T-helper 2 cell treated with Interferon-gamma antibody and Interleukin-4, amounts not matched to agents 5 μg/mL and 100 μg/mL, for 36 hours (primary cell): ENCODE data around the gene HVCN1.
"Not testable (repeated sequence)": the region's sequence is repeated elsewhere in the genome, so short reads cannot be mapped to it uniquely, and the experiment has no call there.

ENCODE experiments used
- DNase-seq: peaks from one replicate; pipeline ENCODE4 v3.0.0; 2021; ENCODE audit warnings: low spot score
- H3K27ac Mint-ChIP-seq: one replicate; pipeline ENCODE4 v1.8.0; 2021; ENCODE audit warnings: mild to moderate bottlenecking, mixed read lengths
- H3K27me3 Mint-ChIP-seq: one replicate; pipeline ENCODE4 v1.8.0; 2021; ENCODE audit warnings: low read depth, mixed read lengths
- H3K36me3 Mint-ChIP-seq: one replicate; pipeline ENCODE4 v1.8.0; 2021; ENCODE audit warnings: low read depth, mixed read lengths
- H3K4me1 Mint-ChIP-seq: one replicate; pipeline ENCODE4 v1.8.0; 2021; ENCODE audit warnings: low read depth, mixed read lengths
- H3K4me3 Mint-ChIP-seq: one replicate; pipeline ENCODE4 v1.8.0; 2022; ENCODE audit warnings: mild to moderate bottlenecking, moderate library complexity, mixed read lengths
- H3K9me3 Mint-ChIP-seq: one replicate; pipeline ENCODE4 v1.8.0; 2021; ENCODE audit warnings: mixed read lengths

The HVCN1 gene

DNA sequence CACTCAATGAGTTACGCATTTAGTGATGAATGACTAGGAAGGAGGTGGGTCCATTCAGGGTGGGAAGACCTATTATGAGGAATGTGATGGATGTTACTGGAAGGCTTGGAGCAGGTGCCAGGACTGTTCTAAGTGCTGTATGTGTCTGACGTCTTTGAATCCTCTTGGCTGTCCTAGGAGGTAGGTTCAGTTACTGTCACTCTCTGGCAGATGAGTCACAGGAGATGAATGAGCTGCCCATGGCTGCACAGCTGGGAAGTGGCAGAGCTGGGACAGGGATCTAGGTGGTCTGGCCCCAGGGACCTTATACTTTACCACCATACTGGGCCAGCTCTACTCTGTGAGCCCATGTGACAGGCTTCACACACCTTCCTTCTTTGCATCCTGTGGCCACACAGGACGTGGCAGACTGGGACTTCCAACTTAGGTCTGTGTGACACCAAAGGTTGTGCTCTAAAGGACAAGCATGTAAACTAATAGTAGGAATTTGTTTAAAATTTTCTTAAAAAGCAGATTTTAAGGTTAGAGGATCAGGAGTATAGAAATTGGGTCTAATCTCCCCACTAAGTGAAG is 51.0 kb downstream of the HVCN1 start:
- Mint-ChIP-seq H3K27ac (no peak overlapping the region), H3K4me3 (no peak overlapping the region), H3K36me3 (no peaks in the 10 kb centered on the region), H3K9me3 (no peaks in the 10 kb centered on the region), H3K4me1 (peaks cover 20% of the 10 kb centered on the region), H3K27me3 (no peaks in the 10 kb centered on the region)
- DNase-seq, result no peak

DNA sequence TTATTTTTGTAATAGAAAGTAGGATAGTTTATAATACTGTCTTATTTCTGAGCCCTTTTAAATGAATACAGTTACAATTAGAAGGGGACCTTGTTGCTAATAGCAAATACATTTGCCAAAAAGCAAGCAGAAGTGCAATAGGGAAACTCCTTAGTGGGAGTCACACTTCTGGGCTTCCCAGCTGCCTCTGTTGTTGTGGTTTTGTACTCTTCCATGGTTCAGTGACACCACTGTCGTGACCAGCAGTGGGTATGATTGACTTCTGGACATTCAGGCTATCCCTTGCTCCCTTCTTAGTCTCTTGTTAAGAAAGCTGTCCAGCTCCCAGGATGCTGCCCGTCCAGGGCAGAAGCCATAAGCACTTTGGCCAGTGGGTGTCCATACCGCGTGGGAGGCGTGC is 52.4 kb downstream of the HVCN1 start:
- peaks cover 17% of the 10 kb centered on the region for H3K4me1 Mint-ChIP-seq

DNA sequence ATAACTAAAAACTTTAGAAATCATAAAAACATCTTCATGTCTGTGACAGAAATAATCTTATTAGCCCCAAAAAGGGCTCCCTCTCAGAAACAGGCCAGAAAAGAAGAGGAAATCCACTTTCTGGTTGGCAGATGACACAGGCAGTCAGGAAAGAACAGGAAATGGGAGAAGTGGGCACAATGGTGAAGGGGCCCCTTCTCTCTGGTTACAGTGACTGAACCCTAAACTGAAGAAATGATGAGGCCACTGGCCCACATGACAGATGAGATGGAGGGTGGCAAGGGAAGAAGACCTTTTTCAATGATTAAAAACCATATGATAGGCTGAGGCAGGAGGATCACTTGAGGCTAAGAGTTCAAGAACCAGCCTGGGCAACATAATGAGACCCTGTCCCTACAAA is 53.9 kb downstream of the HVCN1 start:
- no peak for DNase-seq
- H3K27ac Mint-ChIP-seq, result no peak overlapping the region
- no peaks in the 10 kb centered on the region for H3K9me3 Mint-ChIP-seq
- no peaks in the 10 kb centered on the region for H3K27me3 Mint-ChIP-seq
- H3K4me1 Mint-ChIP-seq, result peaks cover 17% of the 10 kb centered on the region
- no peaks in the 10 kb centered on the region for H3K36me3 Mint-ChIP-seq
- H3K4me3 Mint-ChIP-seq, result no peak overlapping the region

More for the DNA sequence above, 52.4 kb downstream of the HVCN1 start:
- Mint-ChIP-seq H3K4me3 (no peak overlapping the region), H3K27me3 (no peaks in the 10 kb centered on the region), H3K27ac (no peak overlapping the region), H3K36me3 (no peaks in the 10 kb centered on the region), H3K9me3 (no peaks in the 10 kb centered on the region)
- no peak for DNase-seq

DNA sequence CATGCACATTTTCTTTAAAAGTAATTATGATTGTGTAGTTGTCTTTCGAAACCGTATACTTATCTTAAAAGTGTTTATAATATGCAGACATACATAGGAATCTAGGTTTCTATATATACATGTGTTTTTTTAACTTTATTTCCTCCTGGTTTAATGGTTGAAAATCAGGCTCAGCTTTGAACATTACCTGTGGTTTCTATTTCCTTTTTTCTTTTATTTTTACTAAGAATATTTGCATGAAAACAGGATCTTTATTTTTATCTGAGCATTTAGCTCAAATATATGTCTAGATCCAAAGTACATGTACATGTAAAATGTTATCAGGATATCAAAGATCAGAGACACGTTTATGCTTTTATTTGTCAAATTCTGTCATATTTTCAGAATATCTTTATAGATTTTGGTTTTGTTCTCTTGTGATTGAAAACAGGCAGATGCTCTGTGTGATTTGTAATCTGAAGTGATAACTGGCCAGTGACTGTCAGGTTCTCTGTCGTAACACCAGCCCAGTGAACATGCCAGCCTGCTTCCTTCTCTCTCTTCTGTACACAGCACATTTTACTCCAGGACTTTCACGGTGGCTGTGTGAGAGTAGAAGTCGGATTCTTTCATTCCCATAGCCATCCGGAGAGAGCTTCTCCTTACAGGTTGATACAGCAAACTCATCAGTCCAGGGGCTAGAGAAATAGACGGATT is 61.3 kb downstream of the HVCN1 start:
- no peaks in the 10 kb centered on the region for H3K27me3 Mint-ChIP-seq
- no peaks in the 10 kb centered on the region for H3K9me3 Mint-ChIP-seq
- no peaks in the 10 kb centered on the region for H3K36me3 Mint-ChIP-seq
- H3K27ac Mint-ChIP-seq, result no peak overlapping the region
- no peak for DNase-seq
- H3K4me3 Mint-ChIP-seq, result peak overlapping the region; percentile 24
- H3K4me1 Mint-ChIP-seq, result peaks cover 9% of the 10 kb centered on the region

DNA sequence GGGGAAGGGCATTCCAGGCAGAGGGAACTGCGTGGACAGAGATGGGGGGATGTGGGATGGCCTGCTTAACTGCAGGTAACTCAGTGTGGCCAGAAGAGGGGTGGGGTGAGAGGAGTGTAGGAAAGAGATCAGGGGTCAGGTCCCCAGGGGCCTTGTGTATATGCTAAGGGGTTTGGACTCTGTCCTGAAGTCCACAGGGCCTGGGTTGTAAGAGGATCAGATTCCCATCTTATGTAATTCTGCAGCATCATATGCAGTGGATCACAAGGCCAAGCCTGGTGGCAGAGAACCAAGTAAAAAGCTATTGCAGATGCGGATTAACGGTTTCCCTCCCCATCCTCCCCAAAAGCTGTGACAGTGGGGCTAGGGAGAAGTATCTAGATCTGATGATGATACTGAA is 66.3 kb downstream of the HVCN1 start:
- H3K4me3 Mint-ChIP-seq, result no peak overlapping the region
- H3K9me3 Mint-ChIP-seq, result no peaks in the 10 kb centered on the region
- H3K27me3 Mint-ChIP-seq, result no peaks in the 10 kb centered on the region
- DNase-seq, result no peak
- no peaks in the 10 kb centered on the region for H3K36me3 Mint-ChIP-seq
- peaks cover 9% of the 10 kb centered on the region for H3K4me1 Mint-ChIP-seq
- H3K27ac Mint-ChIP-seq, result no peak overlapping the region

DNA sequence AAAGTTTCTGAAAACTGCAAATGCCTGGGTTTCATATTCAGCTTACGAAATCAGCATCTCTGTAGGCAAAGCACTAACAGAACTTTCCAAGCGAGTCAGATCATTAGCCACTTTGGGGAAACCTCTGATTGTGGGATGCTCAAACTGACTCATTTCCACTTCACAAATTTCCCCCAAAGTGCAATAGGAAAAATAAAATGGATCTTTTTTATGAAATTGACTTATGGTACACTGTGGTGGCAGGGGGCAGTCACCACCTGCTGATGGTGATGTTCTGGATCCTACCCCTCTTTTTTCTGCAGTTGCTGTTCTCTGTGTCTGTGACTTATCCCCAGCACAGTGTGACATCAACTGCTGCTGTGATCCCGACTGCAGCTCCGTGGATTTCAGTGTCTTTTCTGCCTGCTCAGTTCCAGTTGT is 69.4 kb downstream of the HVCN1 start:
- Mint-ChIP-seq H3K4me1 (peaks cover 5% of the 10 kb centered on the region), H3K9me3 (no peaks in the 10 kb centered on the region), H3K27me3 (no peaks in the 10 kb centered on the region), H3K27ac (no peak overlapping the region), H3K4me3 (no peak overlapping the region), H3K36me3 (no peaks in the 10 kb centered on the region)
- peak; percentile 64 for DNase-seq

DNA sequence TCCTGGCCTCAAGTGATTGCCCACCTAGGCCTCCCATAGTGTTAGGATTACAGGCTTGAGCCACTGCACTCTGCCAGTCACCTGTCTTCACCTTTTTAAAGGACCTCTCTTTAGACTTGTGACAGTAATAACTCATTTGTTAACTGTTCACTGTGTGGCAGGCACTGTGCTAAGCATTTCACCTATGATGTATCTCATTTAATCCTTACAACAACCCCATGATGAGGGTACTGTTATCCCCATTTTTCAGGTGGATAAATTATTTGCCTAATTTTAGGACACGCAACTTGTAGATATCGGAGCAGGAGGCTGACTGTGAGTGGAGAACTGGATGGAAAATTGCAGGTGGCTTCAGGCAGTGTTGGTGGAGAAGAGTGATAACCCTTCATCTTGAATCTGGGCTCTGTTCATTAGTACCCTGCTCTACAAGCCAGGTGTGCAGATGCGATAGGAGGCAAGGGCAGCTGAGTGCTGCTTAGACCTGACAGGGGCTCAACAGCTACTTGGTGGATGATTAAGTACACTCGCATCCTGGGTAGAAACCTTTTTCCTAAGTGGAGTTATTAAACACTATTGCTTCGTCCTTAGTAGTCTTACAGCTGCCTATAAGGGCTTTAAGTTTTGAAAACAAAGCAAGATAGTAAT is 72.3 kb downstream of the HVCN1 start:
- Mint-ChIP-seq H3K4me3 (no peak overlapping the region), H3K9me3 (no peaks in the 10 kb centered on the region), H3K27ac (no peak overlapping the region), H3K4me1 (peaks cover 8% of the 10 kb centered on the region), H3K36me3 (no peaks in the 10 kb centered on the region), H3K27me3 (no peaks in the 10 kb centered on the region)
- no peak for DNase-seq

DNA sequence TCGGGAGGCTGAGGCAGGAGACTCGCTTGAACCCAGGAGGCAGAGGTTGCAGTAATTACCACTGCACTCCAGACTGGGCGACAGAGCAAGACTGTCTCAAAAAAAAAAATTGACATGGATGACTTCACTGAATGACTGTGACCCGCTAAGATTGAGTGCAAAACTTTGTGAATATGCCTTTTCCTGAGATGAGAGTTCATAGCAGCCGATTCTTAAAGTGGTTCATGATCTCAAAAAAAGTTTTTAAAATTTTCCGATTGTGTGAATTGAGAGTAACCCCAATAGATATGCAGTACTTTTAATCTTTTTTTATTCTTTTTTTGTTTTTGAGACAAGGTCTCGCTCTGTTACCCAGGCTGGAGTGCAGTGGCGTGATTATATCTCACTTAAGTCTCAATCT is 73.7 kb downstream of the HVCN1 start:
- no peak overlapping the region for H3K27ac Mint-ChIP-seq
- H3K4me1 Mint-ChIP-seq, result peaks cover 8% of the 10 kb centered on the region
- H3K9me3 Mint-ChIP-seq, result no peaks in the 10 kb centered on the region
- H3K27me3 Mint-ChIP-seq, result no peaks in the 10 kb centered on the region
- H3K36me3 Mint-ChIP-seq, result no peaks in the 10 kb centered on the region
- no peak for DNase-seq
- no peak overlapping the region for H3K4me3 Mint-ChIP-seq

DNA sequence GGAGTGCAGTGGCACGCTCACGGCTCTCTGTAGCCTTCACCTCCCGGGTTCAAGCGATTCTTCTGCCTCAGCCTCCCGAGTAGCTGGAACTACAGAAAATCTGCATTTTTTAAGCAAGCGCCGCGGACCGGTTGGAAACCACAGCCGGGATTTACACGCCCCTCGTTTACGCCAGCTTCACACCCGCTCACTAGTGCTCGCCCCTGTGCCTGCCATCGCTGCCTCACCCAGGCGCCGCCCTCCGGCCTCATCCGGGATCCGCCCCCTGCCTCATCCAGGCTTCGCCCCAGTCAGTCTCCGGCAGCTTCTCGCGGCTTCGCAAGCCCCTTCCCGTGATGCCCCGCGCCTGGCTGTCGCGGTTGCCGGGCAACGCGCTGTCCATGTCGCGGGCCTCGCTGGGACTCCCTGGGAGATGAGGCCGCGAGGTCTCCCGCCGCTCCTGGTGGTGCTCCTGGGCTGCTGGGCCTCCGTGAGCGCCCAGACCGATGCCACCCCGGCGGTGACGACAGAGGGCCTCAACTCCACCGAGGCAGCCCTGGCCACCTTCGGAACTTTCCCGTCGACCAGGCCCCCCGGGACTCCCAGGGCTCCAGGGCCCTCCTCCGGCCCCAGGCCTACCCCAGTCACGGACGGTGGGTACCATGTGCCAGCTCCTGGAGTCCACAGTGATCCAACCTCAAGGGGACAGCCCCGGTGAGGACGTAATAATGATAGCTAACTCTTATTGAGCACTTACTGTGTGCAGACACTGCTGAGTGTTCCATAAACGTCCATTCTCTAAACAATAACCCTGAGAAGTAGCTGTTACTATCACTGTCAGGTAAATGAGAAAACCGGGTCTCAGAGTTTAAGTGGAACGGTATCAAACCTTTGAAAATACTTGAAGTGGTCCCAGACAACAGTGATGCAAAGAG is 74.9 kb downstream of the HVCN1 start, which contains the start of gene TCTN1:
Gene TCTN1, plus strand, starts transcription at position 359 of the 914 bp plus-strand sequence. Its CDS starts 54 bp downstream, at position 413.
- no peaks in the 10 kb centered on the region for H3K36me3 Mint-ChIP-seq
- no peaks in the 10 kb centered on the region for H3K27me3 Mint-ChIP-seq
- H3K9me3 Mint-ChIP-seq, result no peaks in the 10 kb centered on the region
- H3K4me3 Mint-ChIP-seq, result peak within 1 kb of the TSS; percentile 87
- peaks cover 6% of the 10 kb centered on the region for H3K4me1 Mint-ChIP-seq
- DNase-seq, result peak; percentile 98
- H3K27ac Mint-ChIP-seq, result peak within 1 kb of the TSS; percentile 86

DNA sequence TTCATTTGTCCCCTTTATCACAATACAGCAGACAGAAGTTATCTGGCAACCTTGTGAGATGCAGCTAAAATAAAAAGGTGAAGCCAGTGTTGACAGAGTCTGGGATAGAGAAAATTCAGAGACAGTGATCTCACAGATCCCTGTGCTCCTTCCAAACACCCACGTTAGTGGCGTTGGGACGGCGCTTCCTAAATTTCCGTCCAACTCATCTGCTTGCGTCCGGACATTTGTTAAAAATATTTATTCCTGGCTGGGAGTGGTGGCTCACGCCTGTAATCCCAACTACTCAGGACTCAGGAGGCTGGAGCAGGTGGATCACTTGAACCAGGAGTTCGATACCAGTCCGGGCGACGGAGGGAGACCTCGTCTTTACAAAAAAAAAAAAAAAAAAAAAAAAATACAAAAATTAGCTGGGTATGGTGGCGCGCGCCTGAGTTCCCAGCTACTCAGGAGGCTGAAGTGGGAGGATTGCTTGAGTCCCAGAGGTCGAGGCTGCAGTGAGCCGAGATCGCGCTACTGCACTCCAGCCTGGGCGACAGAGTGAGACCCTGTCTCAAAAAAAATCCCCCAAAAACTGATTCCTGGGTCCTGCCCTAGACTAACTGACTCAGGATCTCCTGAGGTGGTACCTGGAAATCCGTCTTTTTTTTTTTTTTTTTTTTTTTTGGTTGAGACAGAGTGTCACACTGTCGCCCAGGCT is 75.7 kb downstream of the HVCN1 start:
- Mint-ChIP-seq H3K27me3 (no peaks in the 10 kb centered on the region), H3K4me1 (peaks cover 6% of the 10 kb centered on the region), H3K36me3 (no peaks in the 10 kb centered on the region), H3K9me3 (no peaks in the 10 kb centered on the region), H3K4me3 (peak overlapping the region; percentile 87), H3K27ac (peak overlapping the region; percentile 86)
- no peak for DNase-seq

DNA sequence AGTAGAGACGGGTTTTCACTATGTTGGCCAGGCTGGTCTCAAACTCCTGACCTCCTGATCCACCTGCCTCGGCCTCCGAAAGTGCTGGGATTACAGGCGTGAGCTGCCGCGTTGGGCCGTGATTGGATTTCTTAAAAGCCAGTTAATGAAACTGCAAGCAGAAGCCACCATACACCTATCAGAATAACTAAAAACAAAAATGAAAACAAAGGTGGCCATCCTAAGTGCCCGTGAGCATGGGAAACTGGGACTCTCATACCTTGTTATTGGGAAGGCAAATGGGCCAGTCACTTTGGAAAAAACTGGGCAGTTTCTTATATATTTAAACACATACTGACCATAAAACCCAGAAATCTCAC is 82.7 kb downstream of the HVCN1 start:
- Mint-ChIP-seq H3K36me3 (no peaks in the 10 kb centered on the region), H3K4me3 (peak overlapping the region; percentile 85), H3K27me3 (no peaks in the 10 kb centered on the region), H3K4me1 (peaks cover 12% of the 10 kb centered on the region), H3K27ac (peak overlapping the region; percentile 93), H3K9me3 (no peaks in the 10 kb centered on the region)
- no peak for DNase-seq

DNA sequence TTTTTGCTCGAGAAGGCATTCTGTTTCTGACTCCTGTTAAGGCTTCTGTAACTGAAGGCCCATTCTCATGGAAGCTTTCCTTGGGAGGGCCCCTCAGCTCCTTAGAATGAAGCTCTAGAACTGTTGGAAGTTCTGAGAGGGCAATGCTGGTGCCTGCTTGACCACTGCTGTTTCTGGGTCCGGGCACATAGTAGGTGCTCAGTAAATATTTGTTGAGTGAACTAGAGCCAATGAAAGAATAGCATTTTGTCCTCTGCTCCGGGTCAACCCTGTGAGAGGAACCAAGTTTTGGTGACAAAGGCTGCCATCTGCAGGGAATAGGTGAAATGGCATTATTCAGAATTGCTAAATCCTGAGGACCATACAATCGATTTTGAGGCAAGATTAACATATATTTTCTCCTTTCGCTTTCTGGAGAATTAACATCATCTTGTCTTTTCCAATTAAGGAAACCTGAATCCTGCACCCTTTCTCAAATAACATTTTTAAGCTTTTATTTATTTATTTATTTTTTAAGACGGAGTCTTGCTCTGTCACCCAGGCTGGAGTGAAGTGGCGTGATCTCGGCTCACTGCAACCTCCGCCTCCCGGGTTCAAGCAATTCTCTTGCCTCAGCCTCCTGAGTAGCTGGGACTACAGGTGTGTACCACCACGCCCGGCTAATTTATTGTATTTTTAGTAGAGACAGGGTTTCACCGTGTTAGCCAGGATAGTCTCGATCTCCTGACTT is 86.7 kb downstream of the HVCN1 start:
- H3K27ac Mint-ChIP-seq, H3K36me3 Mint-ChIP-seq, DNase-seq, H3K4me3 Mint-ChIP-seq, H3K27me3 Mint-ChIP-seq, H3K9me3 Mint-ChIP-seq: not testable (repeated sequence)
- peaks cover 16% of the 10 kb centered on the region for H3K4me1 Mint-ChIP-seq

DNA sequence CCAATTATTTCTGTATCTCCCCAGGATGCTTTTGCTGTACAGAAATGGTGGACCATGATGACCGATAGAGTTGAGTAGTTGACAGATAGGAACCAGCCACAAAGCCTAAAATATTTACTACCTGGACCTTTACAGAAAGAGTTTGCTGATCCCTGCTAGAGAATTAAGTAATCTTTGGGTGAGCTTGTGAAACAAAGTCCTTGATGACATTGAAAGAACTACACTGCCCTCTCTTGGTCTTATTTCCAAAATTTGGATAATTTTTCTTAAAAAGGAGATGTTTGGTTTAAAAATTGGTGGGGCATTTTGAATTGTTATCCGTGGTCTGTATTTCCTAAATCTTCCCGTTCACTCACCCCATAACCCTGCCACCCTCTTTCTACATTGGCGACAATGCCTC is 88.7 kb downstream of the HVCN1 start:
- no peaks in the 10 kb centered on the region for H3K36me3 Mint-ChIP-seq
- H3K27ac Mint-ChIP-seq, result no peak overlapping the region
- no peak overlapping the region for H3K4me3 Mint-ChIP-seq
- no peaks in the 10 kb centered on the region for H3K9me3 Mint-ChIP-seq
- no peaks in the 10 kb centered on the region for H3K27me3 Mint-ChIP-seq
- peaks cover 13% of the 10 kb centered on the region for H3K4me1 Mint-ChIP-seq
- no peak for DNase-seq
